GDM1 (cell line): Measurements from ENCODE around the gene SNRNP48.

Experiments
- DNase-seq: peaks from one replicate; lab custom pipeline; 2025; lab: John Stamatoyannopoulos, UW

SNRNP48 gene

GRCh38 chr6:7559196-7559595 is 30.8 kb upstream of the SNRNP48 start:
- DNase-seq: no peak

DNA sequence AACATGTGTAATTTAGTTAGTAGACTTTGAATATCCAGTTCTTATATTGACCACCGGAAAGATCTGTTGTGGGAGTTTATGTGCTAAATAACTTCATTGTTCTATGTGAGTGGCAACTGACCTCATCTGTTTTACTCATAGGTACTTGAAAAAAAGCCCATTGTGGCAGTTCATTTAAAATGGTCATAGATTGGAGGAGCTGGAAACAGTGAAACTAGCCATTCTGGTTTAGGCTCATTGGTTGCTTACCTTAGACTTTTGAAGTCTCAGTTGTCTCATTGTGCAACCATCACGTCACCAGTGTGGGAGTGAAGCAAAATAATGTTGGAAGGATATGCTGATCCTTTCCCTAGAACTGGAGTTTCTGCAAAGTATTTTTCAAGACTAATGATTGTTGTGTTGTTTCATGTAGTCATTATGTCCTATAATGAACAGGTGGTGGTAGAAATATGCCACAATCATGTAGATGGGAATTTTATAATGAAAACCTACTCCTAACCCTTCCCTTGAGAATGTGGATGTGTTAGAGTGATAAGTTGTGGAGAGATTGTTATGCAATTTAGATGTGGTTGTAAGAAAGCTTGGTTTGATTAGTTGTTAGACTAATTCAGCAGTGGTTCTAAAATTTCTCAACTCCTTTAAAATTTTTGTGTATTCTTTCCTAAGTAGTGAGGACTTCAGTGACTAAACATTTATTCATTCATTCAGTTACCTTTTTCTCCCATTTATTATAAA is 30.2 kb upstream of the SNRNP48 start:
- no peak for DNase-seq

- no peak for DNase-seq
Observed at GRCh38 chr6:7561153-7561964, 28.6 kb upstream of the SNRNP48 start.

DNA sequence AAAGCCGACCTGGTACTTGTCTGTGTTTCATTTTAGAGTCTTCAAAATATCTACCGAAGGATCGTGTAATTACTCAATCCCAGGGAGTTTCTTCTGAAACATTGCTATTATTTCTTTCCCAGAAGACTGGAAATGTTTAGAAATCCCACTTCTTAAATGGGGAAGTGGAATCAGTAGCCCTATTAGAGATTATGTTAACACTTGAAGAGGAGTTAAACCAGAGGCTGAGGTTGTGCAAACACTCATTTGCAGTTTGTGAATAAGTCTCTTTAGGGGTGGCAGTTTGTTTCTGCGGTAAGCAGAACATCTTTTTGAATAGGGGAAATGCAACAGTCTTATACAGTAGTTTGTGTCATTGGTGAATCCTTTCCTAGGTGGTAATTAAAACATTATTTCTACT is 27.2 kb upstream of the SNRNP48 start:
- DNase-seq: no peak

- no peak for DNase-seq
Observed at GRCh38 chr6:7566107-7566506, 23.9 kb upstream of the SNRNP48 start.

DNA sequence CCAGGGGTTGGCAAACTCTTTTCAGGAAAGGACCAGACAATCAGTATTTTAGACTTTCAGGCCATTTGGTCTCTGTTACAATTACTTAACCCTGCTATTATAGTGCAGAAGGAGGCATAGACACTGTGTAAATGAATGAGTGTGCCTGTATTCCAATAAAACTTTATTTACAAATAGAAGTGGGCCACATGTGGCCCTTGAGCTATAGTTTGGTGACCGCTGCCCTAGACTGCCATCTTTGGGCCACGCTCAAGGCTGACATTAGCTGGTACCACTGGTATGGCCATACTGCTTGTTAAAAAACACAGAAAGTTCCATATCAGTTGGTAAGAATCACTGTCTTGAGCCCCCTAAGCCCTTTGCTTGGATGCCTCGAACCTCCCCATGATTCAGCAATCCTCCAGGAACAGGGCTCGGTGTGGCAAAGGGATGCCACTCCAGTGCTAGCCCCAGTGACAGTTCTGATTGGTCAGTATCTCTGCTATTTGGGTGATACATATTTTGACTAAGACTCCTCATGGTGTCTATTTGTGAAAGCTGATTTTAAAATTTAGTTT is 23.3 kb upstream of the SNRNP48 start:
- no peak for DNase-seq

GRCh38 chr6:7568021-7568420 is 22.0 kb upstream of the SNRNP48 start:
- DNase-seq: no peak

- no peak for DNase-seq
Observed at GRCh38 chr6:7569082-7569481, 20.9 kb upstream of the SNRNP48 start.

DNA sequence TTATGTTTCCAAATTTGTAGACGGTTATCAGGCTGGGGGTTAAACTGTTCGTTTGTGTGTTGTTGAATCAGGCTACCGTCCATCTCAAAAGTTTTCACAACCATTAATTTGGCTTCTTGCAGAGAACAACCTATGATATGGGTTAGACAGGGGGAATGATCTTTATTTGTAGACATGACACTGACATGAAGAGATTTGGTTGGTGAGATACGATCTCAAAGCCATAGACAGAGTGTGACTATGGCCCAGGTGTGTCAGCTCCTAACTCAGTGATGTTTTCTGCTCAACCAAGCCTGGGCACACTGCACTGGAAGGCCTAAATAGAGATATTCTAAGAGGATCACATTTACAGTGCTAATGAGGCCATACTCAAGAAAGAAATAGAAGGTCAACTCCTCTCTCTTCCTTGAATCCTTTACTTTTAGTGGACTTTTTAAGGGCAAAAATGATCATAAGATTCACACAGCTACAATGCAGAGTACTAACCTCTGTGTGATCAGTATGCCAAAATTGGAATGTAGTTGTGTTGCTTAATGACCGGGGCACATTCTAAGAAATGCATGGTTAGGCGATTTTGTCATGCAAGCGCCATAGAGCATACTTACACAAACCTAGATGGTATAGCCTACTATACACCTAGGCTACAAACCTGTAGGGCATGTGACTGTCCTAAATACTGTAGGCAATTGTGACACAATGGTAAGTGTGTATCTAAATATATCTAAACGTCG is 17.6 kb upstream of the SNRNP48 start:
- no peak for DNase-seq

DNA sequence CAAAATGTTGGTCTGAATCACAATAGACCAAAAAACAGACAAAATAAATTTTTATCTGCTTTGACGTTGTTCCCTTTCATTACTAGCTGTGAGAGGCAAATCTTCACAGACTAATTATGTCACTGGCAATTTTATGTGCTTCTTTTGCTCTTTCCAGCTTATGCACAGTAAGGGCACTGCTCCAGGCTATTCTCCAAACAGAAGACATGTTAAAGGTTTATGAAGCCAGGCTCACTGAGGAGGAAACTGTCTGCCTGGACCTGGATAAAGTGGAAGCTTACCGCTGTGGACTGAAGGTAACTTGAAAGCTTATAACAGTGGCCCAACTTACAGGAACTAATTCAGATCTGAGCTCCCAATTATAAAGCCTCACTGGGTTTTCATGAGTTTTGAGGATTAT is 15.5 kb upstream of the SNRNP48 start:
- no peak for DNase-seq

DNA sequence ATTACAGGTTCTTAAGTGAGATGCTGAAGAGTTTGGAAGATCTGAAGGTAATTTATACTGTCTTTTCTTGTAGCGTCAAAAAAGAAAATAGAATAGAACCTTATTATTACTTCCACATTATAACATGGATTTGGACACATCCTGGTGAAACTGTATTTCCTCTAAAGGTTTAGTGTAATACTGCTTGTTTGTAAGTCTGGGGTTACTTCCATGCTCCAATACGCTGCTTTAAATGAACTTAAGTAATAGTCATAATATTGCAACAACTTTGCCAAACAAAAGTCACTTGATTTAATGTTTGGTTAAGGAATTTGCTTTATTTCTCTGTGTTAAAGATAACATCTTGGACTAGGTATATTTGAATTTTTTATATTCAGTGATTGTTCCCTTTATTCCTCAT is 11.5 kb upstream of the SNRNP48 start:
- DNase-seq: no peak

GRCh38 chr6:7578931-7579330 is 11.1 kb upstream of the SNRNP48 start:
- DNase-seq: no peak

- no peak for DNase-seq
Observed at GRCh38 chr6:7579851-7580250, 10.1 kb upstream of the SNRNP48 start.

DNA sequence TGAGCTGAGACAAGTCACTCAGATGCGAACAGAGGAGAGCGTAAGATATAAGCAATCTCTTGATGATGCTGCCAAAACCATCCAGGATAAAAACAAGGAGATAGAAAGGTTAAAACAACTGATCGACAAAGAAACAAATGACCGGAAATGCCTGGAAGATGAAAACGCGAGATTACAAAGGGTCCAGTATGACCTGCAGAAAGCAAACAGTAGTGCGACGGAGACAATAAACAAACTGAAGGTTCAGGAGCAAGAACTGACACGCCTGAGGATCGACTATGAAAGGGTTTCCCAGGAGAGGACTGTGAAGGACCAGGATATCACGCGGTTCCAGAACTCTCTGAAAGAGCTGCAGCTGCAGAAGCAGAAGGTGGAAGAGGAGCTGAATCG is 9.5 kb upstream of the SNRNP48 start:
- DNase-seq: no peak

GRCh38 chr6:7580927-7581618 is 8.9 kb upstream of the SNRNP48 start:
- no peak for DNase-seq

DNA sequence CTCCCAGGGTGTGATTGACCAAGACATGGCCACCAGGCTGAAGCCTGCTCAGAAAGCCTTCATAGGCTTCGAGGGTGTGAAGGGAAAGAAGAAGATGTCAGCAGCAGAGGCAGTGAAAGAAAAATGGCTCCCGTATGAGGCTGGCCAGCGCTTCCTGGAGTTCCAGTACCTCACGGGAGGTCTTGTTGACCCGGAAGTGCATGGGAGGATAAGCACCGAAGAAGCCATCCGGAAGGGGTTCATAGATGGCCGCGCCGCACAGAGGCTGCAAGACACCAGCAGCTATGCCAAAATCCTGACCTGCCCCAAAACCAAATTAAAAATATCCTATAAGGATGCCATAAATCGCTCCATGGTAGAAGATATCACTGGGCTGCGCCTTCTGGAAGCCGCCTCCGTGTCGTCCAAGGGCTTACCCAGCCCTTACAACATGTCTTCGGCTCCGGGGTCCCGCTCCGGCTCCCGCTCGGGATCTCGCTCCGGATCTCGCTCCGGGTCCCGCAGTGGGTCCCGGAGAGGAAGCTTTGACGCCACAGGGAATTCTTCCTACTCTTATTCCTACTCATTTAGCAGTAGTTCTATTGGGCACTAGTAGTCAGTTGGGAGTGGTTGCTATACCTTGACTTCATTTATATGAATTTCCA is 4.6 kb upstream of the SNRNP48 start:
- DNase-seq: no peak

GRCh38 chr6:7587631-7588100 is 2.3 kb upstream of the SNRNP48 start:
- DNase-seq: no peak

DNA sequence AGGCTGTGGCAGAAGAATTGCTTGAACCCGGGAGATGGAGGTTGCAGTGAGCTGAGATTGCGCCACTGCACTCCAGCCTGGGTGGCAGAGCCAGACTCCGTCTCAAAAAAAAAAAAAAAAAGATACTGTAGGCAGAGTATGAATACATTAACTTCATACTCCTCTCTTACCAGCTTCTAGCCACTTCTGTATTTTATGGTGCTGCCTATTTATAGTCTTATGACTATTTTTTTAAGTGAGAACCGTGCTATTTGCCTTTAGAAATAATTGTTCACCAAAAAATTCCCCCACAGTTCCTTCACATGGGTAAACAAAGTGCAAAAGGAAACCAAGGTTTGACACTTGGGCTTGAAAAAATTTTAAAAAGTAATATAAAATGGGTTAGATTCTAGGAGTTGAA is 1.5 kb upstream of the SNRNP48 start:
- no peak for DNase-seq

GRCh38 chr6:7589221-7589620 is 777 bp upstream of the SNRNP48 start:
- no peak for DNase-seq

- no peak for DNase-seq
Observed at GRCh38 chr6:7590918-7591302, 912 bp downstream of the SNRNP48 start.

- no peak for DNase-seq
Observed at GRCh38 chr6:7591770-7592169, 1.8 kb downstream of the SNRNP48 start.
